HG03095 (cell line): ENCODE results near the gene HUS1.
"Not testable (repeated sequence)": the region's sequence is repeated elsewhere in the genome, so short reads cannot be mapped to it uniquely, and the experiment has no call there.

Experiments
- ATAC-seq: cut with Tn5 transposase; IDR thresholded peaks from one replicate; pipeline ENCODE4 v1.9.1; 2021; ENCODE audit warnings: moderate library complexity; ENCODE audit not compliant: unreplicated experiment

Gene HUS1

DNA sequence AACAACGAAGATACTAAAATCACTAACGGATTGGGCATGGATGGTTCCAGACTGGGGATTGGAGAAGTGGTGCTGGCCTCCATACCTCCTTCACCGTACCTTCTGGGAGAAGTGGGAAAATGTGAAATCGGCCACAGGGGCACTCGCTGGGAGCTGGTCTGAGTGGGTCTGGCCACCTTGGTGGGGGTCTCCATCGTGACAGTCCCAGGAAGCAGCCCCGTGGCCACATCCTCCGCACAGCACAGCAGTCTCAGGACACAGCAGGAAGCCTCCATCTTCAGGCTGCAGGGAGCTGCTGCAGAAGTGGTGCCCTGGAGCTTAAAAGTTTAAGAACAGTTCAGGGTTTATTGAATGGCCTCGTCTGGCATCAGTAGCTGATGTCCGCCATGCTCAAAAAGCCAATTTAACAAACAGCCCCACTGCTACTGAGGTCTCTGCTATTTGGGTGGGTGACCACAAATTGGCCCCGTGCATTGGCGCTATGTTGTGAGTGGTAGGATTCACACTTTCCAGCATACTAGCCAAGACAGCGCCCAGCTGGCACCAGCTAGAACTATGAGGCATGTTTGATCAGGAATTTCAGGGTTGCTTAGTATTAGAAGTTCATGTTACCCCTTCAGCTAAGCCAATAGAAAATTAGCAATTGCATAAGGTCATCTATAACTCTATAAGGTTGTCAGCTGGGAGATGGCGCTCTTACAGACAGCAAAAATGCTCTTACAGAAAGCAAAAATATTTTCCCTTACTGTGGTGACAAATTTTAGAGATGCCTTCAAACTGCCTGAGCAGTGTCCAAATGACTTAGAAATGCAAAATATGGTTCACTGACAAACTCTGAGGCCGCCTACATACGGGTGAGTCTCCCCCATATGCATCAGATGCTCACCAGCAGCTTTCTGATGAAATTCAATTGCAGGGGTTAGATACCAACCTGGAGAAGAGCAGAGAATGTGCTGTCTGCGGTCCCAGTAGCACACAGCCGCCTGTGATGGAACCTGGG, 48.1 kb downstream of the HUS1 start:
- ATAC-seq, result no peak

GRCh38 chr7:47924266-47924665, 55.1 kb downstream of the HUS1 start:
- ATAC-seq, result no peak

DNA sequence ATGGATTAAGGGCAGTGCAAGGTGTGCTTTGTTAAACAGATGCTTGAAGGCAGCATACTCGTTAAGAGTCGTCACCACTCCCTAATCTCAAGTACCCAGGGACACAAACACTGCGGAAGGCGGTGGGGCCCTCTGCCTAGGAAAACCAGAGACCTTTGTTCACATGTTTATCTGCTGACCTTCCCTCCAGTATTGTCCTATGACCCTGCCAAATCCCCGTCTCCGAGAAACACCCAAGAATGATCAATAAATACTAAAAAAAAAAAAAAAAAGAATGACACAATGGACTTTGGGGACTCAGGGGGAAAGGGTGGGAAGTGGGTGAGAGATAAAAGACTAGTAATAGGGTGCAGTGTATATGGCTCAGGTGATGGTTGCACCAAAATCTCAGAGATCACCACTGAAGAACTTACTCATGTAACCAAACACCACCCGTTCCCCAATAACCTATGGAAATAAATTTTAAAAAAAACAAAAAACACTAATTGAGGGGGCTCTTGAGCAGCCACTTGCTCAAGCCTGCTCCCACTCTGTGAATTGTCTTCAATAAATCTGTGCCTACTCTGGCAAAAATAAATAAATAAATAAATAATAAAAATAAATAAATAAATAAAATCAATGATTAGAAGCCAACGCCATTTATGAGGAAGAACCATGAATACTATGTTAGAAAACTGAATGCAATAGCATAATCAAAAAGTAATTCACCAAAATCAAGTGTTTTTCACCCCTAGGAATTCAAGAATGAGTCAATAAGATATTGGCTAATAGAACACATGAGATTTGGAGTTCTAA, 56.1 kb downstream of the HUS1 start:
- ATAC-seq, result not testable (repeated sequence)

DNA sequence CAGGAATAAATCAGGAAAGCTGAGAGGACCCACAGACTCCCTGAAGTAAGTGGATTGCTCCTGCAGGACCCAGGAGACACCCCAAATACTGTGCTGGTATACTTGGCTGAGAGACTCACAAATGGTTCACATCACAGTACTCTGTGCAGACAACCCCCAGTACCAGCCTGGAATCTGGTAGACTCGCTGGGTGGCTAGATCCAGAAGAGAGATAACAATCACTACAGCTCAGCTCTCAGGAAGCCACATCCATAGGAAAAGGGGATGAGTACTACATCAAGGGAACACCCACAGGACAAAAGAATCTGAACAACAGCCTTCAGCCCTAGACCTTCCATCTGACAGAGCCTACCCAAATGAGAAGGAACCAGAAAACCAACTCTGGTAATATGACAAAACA, 62.9 kb downstream of the HUS1 start:
- ATAC-seq, result not testable (repeated sequence)

GRCh38 chr7:47915616-47915976, 63.8 kb downstream of the HUS1 start:
- ATAC-seq, result no peak

- ATAC-seq, result no peak
Measured at GRCh38 chr7:47914717-47915615, 64.4 kb downstream of the HUS1 start.
